Peyer's patch (tissue), 4 donors: ENCODE results near the gene LCLAT1.

Experiments used
- POLR2A ChIP-seq, 2 donors: fragments of 450-650 bp; IDR thresholded peaks; one replicate each; pipeline ENCODE4 v1.5.1; 2017; ENCODE audit warnings: antibody characterized with exemption in 2 of 2, mild to moderate bottlenecking in 2 of 2, moderate library complexity in 2 of 2
- TF ChIP-seq, protein P1 (sequence below), 6 experiments: fragments of 450-650 bp in 4 of 6; fragments of 200-600 bp in 2 of 6; sonication (generic) in 1 of 6; IDR thresholded peaks; one replicate each; pipeline ENCODE4 v1.5.1; 2017 to 2019; ENCODE audit warnings: antibody characterized with exemption in 6 of 6, mild to moderate bottlenecking in 3 of 6, moderate library complexity in 1 of 6

DNA sequence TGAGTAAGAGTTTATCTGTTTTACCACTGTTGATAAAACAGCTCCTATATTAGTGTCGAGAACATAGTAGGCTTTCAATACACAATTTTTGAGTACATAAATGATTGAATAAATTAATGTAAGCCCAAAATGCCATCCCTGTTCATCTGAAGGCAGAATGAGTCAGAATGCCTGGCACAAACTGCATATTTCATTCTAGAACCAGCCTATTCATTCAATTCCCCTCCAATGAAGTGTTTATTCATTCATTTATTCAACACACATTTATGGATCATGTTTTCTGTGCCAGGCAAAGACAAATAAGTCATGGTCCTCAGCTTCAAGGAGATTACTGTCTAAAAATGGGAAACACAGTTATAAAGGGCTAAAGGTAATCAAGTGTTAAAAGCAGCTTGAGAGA is 22.8 kb upstream of the LCLAT1 start:
- TF ChIP-seq, protein P1, sequence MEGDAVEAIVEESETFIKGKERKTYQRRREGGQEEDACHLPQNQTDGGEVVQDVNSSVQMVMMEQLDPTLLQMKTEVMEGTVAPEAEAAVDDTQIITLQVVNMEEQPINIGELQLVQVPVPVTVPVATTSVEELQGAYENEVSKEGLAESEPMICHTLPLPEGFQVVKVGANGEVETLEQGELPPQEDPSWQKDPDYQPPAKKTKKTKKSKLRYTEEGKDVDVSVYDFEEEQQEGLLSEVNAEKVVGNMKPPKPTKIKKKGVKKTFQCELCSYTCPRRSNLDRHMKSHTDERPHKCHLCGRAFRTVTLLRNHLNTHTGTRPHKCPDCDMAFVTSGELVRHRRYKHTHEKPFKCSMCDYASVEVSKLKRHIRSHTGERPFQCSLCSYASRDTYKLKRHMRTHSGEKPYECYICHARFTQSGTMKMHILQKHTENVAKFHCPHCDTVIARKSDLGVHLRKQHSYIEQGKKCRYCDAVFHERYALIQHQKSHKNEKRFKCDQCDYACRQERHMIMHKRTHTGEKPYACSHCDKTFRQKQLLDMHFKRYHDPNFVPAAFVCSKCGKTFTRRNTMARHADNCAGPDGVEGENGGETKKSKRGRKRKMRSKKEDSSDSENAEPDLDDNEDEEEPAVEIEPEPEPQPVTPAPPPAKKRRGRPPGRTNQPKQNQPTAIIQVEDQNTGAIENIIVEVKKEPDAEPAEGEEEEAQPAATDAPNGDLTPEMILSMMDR (IDR thresholded peaks at IDR 0.05): no peak
- TF ChIP-seq POLR2A (IDR thresholded peaks at IDR 0.05): no peak
